HL-60/S4 treated with phorbol 12-myristate 13-acetate at 8.2 ng/mL for 4 days and 3 days (cell line): Measurements from ENCODE around the gene MORF4L1.
"Not testable (repeated sequence)": the region's sequence is repeated elsewhere in the genome, so short reads cannot be mapped to it uniquely, and the experiment has no call there.

Source experiments
- in situ Hi-C: fragments of 300-500 bp; cut with MboI; formaldehyde crosslinking; loops from 2 replicates; pipeline ENCODE4 v1.15.0; 2022; ENCODE audit warnings: low sequenced_read_pairs

The MORF4L1 gene

GRCh38 chr15:78872155-78872971, at the start of gene MORF4L1:
TSS of gene MORF4L1 (plus strand) at chr15:78872890. CDS start at chr15:78873018, 128 bp downstream.
- in situ Hi-C loops = no loop called here

- in situ Hi-C loops = no loop called here
Observed at GRCh38 chr15:78828920-78829319, 43.8 kb upstream of the MORF4L1 start.

- in situ Hi-C loops = no loop called here
Observed at GRCh38 chr15:78830514-78831228, 42.0 kb upstream of the MORF4L1 start.

GRCh38 chr15:78831229-78832207, 41.2 kb upstream of the MORF4L1 start:
- in situ Hi-C loops = no loop called here

- in situ Hi-C loops = no loop called here
Observed at GRCh38 chr15:78836333-78836732, 36.4 kb upstream of the MORF4L1 start.

- in situ Hi-C loops = no loop called here
Observed at GRCh38 chr15:78837131-78837530, 35.6 kb upstream of the MORF4L1 start.

GRCh38 chr15:78837543-78837942, 35.1 kb upstream of the MORF4L1 start:
- in situ Hi-C loops = no loop called here

- in situ Hi-C loops = no loop called here
Observed at GRCh38 chr15:78838489-78838888, 34.2 kb upstream of the MORF4L1 start.

GRCh38 chr15:78839151-78839550, 33.5 kb upstream of the MORF4L1 start:
- in situ Hi-C loops = not testable (repeated sequence)

- in situ Hi-C loops = no loop called here
Observed at GRCh38 chr15:78840661-78841375, 31.9 kb upstream of the MORF4L1 start.

- in situ Hi-C loops = no loop called here
Observed at GRCh38 chr15:78841376-78841706, 31.3 kb upstream of the MORF4L1 start.

GRCh38 chr15:78841891-78842290, 30.8 kb upstream of the MORF4L1 start:
- in situ Hi-C loops = no loop called here

GRCh38 chr15:78842519-78842918, 30.2 kb upstream of the MORF4L1 start:
- in situ Hi-C loops = no loop called here

GRCh38 chr15:78846906-78847305, 25.8 kb upstream of the MORF4L1 start:
- in situ Hi-C loops = not testable (repeated sequence)

GRCh38 chr15:78847387-78847906, 25.2 kb upstream of the MORF4L1 start:
- in situ Hi-C loops = not testable (repeated sequence)

GRCh38 chr15:78850352-78850751, 22.3 kb upstream of the MORF4L1 start:
- in situ Hi-C loops = no loop called here

GRCh38 chr15:78850941-78851755, 21.5 kb upstream of the MORF4L1 start:
- in situ Hi-C loops = no loop called here

GRCh38 chr15:78853500-78853899, 19.2 kb upstream of the MORF4L1 start:
- in situ Hi-C loops = no loop called here

GRCh38 chr15:78854833-78855372, 17.8 kb upstream of the MORF4L1 start:
- in situ Hi-C loops = no loop called here
